SIG-M5 treated with dmso at 0.1 percent for 504 hours (cell line): ENCODE results near the gene SLC66A2.
"Not testable (repeated sequence)": the region's sequence is repeated elsewhere in the genome, so short reads cannot be mapped to it uniquely, and the experiment has no call there.

Experiments used
- DNase-seq: peaks from one replicate; lab custom pipeline; 2025; ENCODE audit not compliant: unreplicated experiment; lab: John Stamatoyannopoulos, UW

The SLC66A2 gene

DNA sequence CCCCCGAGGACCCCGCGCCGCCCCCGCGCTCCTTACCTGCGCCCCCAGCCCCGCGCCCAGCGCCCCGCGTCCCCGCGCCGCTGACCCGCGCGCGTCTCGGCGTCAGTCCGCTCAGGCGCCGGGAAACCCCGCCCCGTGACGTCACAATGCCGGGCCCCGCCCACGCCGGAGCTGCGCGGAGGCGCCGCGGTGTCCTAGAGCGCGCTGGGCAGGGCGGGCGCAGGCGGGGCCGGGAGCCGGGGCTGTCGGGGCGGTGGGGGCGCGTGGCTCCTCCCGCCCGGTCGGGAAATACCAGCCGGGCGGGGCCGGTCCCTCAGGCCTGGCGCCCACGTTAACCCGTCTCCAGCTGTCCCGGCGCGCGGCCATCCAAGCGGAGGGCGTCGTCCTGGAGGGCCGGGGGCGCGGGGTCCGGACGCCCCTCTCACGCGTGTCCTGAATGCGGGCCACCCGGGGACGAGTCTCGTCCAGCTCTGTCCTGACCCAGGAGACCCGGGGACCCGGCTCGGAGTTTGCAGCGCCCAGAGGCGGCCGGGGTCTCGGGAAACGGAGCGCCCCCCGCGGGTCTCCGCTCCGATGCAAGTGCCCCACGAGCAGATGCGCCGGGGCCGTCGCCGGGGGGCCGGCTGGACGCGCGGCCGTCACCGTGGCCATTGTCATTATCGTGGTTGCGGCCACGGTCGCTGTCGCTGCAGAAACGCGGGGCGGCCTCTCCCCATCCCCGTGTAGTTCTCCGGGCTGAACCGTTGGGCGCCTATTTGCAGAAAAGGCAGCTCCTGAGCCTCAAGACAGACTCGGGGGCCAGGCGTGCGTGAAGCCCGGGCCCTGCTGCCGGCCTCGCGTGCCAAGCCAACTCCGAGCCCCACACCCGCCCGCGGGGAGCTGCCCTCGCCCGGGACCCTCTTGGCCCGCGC, at the start of gene SLC66A2:
Gene SLC66A2 (minus strand): TSS at position 109 of the 911 bp plus-strand sequence. CDS start 727 bp downstream, outside the sequence.
- peak; percentile 66 for DNase-seq

DNA sequence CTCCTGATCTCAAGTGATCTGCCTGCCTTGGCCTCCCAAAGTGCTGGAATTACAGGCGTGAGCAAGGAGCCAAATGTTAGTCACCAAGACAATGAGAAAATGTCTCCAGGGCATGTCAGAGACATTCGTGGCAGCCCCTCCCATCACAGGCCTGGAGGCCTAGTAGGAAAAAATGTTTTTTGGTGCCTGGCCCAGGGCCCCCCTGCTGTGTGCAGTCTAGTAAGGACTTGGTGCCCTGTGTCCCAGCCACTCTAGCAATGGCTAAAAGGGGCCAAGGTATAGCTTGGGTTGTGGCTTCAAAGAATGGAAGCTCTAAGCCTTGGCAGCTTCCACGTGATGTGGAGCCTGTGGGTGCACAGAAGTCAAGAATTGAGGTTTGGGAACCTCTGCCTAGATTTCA, 49.4 kb upstream of the SLC66A2 start:
- no peak for DNase-seq

DNA sequence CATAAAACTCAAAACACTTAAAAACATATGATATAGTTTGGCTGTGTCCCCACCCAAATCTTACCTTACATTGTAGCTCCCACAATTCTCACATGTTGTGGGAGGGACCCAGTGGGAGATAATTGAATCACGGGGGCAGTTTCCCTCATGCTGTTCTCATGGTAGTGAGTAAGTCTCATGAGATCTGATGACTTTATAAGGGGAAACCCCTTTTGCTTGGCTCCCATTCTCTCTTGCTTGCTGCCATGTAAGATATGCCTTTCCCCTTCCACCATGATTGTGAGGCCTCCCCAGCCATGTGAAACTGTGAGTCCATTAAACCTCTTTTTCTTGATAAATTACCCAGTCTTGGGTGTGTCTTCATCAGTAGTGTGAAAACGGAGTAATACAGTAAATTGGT, 48.2 kb upstream of the SLC66A2 start:
- DNase-seq = not testable (repeated sequence)

DNA sequence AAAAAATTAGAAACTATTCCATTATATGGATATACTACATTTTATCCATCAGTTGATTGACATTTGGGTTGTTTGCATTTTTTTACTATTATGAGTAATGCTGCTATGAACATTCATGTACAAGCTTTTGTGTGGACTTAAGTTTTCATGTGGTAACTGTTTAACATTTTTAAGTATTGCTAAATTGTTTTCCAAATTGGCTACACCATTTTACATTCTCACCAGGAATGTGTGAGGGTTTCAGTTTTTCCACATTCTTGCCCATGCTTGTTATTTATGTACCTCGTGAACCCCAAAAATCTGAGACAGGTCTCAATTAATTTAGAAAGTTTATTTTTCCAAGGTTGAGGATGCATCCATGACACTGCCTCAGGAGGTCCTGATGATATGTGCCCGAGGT, 40.0 kb upstream of the SLC66A2 start:
- DNase-seq = no peak

DNA sequence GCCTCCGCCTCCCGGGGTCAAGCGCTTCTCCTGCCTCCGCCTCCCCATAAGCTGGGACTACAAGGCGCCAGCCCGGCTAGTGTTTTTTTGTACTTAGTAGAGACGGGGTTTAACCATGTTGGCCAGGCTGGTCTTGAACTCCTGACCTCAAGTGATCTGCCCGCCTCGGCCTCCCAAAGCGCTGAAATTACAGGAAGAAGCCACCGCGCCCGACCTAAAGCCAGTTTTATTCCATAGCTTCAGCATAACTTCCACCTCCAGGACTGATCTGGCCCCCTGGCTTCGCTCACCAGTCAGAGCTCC, 37.7 kb upstream of the SLC66A2 start:
- no peak for DNase-seq

DNA sequence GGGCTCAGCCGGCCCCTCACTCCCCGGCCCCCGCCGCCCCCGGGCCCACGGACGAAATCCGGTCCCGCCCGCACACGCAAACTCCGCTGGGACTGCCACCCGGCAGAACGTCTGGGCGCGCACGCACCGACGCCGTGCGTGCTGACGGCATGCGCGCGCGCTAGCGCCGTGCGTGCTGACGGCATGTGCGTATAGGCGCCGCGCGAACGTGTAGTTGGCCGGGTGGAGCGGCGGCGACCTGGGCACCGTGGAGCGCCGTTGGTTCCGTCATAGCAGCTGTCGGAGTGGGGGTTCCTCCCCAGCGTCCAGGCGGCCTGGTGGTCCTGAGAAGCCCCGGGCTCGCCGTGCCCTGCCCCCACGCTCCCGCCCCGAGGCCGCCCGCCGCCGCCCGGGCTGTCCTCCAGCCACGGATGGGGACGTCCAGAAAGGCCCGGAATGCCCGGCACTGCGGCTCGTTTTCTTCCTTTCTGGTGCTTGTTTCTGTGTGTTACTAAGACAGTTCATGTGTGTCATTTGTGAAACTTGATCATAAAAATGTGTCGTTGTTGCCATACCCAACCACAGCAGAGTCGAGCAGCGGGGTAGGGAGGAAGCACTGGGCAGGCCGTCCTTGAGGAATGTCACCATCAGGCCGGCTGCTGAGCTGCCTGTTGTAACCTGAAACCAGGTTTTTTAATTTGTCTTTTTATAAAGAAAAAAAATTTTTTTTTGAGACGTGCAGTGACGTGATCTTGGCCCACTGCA, 37.2 kb upstream of the SLC66A2 start, which contains the start of gene TXNL4A:
Gene TXNL4A (minus strand): TSS at position 113 of the 744 bp plus-strand sequence. CDS start 171 bp downstream, outside the sequence.
- DNase-seq = peak; percentile 72

DNA sequence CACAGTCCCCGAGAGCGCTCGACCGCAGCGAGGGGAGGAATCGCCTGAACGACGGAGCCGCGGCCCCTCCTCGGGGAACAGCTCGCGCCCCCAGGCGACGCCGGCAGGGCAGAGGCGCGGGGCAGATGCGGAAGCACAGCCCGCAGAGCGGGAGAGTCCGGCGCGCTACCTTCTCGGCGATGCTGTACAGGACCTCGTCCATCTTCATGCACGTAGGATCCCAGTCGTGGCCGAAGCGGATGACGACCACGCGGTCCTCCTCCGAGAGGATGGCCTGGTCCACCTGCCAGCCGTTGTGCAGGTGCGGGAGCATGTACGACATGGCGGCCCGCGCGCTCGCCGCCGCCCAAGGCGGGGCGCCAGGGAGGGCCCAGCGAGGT, 36.6 kb upstream of the SLC66A2 start:
- peak; percentile 51 for DNase-seq

DNA sequence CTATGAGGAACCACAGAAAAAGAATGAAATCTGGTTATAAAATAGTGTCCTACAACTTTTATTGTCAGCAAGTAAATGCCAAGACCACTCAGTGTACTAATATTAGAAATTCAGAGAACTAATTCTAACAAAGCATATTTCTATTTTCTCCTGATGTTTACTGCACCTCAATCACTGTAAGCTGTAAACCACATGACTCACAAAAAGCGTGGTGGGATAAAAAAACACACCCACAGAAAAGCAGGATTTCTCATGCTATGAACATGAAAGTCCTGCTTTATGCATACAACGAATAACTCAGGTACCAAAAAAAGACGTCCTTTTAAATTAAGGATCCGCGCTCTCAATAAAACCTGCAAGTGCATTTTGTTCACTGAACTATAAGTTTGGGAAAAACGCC, 36.1 kb upstream of the SLC66A2 start:
- DNase-seq = no peak

DNA sequence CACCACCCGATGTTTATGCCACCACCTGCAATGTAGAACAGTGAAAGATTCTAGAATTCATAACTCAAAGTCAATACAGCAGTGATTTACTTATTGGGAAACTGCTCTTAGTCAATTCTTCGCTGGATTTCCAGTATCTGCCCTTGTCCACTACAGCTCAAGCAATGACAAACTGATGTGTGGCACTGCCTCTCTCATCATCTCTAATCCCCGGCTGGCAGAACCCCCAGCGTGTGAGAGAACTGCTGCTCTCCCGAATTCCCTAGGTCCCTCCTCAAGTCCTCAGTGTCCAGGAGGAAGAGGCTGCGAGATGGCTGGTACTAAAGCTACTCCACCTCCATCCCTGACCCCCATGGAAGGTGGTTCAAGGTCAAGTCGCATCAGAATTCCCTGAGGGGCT, 35.3 kb upstream of the SLC66A2 start:
- DNase-seq = no peak

DNA sequence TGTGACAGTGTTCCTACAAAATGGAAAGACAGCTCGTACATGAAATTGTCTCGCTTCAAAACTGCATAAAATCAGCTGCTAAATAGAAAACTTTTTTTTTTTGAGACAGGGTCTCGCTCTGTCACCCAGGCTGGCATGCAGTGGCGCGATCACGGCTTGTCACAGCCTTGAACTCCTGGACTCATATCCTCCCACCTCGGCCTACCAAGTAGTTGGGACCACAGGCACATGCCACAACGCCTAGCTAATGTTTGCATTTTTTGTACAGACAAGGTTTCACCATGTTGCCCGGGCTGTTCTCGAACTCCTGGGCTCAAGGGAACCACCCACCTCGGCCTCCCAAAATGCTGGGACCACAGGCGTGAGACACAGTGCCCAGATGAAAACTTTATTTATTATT, 33.7 kb upstream of the SLC66A2 start:
- DNase-seq = no peak

DNA sequence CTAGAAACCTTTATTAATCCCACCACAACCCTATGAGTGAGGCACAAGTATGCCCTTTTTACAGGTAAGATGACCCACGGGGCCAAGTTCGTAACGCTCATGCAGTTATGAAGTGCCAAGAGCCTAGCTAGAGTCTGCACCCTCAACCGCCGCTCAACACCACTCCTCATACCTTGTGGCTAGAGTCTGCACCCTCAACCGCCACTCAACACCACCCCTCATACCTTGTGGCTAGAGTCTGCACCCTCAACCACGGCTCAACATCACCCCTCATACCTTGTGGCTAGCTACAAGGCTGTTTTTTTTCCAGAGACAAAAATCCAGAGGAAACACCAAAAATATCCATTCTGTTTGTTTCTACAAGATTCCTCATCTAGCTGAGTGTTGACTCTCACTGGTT, 32.3 kb upstream of the SLC66A2 start:
- no peak for DNase-seq

DNA sequence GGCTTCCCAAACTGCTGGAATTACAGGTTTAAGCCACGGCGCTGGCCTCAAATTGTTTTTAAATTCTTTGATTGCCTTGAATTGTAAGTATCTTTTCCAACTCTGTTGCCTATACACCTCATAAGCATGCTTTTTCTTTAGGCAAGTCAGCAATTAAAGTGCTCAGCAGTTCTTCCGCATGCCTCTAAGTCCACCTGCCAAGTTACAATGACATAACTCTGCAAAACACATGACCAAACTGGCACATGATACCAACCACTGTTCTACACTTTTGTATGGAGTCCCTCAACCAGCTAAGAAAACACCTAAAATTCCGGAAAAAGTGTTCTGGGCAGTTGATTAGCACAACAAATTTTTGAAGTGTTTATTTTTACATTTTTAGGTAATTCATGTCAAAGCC, 31.8 kb upstream of the SLC66A2 start:
- DNase-seq = no peak

DNA sequence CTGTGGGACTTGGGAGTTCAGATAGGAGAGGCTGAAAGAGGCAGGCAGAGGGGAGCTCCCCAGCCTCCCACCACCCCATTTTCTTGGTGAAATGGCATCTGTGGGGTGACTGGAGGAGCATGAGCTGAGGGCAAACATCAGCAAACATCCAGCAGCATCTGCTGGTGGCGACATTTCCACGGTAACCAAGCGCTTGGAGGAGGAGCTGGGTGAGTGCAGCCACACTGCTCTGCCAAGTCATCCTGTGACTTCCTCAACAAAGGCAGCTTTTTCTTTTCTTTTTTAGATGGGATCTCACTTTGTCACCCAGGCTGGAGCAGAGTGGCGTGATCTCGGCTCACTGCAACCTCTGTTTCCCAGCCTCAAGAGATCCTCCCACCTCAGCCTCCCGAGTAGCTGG, 31.3 kb upstream of the SLC66A2 start:
- peak; percentile 69 for DNase-seq

DNA sequence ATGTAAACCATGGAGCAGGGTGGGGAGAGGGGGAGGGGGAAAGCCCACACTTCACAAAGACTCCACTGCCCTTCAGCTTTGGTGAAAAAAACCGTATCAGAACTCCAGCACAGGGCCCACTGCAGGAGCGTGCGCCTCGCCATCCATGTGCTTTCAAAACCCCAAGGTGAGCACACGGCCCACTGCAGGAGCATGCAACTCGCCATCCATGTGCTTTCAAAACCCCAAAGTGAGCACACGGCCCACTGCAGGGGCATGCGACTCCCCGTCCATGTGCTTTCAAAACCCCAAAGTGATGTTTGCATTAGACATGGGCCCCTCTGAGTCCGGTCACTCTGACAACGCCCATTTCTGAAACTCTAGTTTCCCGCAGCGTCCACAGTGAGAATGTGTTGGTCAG, 29.1 kb upstream of the SLC66A2 start:
- DNase-seq = no peak

DNA sequence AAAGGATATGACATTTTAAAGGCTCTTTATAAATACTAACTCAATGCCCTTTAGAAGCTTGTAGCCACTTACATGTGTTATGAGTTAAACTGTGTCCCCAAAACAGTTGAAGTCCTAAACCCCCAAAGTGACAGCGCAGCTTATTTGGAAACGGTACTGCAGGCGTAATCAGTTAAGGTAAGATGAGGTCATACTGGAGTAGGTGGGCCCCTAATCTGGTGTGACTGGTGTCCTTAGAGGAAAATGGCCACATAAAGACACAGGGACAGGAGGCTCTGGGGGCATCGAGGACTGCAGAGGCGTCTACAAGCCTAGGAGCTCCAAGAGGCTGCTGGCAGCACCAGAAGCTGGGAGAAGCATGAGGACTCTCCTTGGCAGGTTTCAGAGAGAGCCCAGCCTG, 28.4 kb upstream of the SLC66A2 start:
- no peak for DNase-seq

DNA sequence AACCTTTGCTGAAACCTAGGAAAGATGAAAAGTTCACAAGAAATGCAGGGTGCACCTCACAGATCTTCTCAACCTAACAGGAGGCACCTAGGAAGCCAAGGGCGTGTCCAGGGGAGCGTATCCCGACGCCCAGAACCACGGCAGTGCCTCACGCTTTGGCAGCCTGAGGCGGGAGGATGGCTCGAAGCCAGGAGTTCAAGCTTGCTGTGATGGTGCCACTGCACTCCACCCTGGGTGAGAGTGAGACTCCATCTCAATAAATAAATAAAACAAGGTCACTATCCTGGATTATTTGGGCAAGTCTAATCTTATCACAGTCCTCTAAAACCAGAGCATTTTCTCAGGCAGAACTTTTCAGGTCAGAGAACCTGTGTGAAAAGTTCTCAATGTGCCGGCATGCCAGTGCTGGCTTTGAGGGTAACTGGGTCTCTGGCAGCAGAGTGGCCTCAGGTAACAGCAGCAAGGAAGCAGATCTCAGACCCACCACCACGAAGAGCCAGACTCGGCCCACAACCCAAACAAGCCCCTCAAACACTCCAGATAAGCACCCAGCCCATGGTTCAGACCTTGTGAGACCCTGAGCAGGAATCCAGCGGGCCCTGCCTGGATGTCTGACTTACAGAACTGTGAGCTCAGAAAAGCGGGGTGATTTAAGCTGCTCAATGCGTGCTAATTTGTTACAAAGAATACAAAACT, 24.7 kb upstream of the SLC66A2 start:
- DNase-seq = no peak

DNA sequence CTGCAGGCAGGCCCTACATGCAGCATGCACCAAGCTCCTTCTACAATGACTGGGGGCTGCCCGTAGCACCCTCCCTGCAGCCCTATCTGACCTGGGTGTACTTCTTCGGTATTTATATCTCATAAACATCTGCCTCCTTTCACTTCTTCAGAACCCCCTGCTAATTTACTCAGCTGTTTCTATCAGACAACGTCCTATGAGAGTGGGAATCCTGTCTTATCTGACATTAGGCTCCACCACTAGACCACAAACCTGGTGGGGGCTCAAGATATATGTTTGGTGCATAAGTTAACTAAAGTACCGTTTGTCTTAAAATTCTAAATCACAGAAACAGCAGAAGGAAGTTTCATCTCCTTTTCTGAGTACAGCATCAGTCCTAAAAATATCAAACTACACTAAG, 23.6 kb upstream of the SLC66A2 start:
- no peak for DNase-seq

DNA sequence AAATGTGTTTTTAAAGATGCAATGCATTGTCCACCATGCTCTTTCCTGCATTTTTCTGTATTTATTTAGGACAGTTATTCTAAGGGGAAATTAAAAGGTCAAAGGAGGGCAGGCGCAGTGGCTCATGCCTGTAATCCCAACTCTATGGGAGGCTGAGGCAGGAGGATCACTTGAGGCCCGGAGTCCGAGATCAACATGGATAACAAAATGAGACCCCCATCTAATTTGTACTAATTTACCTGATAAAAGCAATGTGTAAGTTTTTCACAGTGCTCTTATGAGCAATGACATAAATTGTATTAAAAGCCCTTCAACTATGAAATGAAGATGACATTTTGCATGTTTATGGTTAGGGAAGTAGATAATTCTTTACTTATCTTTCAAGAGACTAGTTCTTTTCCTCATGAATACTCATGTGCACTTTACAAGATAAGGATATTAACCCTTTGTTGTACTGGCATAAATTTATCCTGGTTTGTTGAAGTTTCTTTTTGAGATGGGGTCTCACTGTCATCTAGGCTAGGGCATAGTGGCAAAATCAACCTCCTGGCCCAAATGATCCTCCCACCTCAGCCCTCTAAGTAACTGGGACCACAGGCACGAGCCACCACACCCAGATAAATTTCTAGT, 22.7 kb upstream of the SLC66A2 start:
- DNase-seq = no peak

DNA sequence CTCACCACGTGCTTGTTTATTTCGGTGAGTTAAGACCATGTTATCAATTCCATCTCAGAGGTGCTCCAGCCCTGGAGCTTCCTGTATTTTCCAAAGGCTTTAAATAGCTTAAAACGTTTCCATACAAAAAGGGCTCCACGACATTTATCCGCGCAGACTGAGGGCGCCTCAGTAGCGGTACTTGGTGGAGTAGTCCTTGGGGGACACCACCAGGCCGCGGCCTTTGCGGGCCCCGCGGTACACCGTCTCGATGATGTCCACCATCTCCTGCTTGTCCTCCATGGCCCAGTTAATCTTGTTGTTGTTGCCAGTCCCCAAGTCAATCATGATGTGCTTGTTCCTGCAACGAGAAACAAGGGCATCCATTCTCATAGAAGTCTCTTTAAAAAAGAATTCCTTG, 22.1 kb upstream of the SLC66A2 start:
- DNase-seq = no peak

DNA sequence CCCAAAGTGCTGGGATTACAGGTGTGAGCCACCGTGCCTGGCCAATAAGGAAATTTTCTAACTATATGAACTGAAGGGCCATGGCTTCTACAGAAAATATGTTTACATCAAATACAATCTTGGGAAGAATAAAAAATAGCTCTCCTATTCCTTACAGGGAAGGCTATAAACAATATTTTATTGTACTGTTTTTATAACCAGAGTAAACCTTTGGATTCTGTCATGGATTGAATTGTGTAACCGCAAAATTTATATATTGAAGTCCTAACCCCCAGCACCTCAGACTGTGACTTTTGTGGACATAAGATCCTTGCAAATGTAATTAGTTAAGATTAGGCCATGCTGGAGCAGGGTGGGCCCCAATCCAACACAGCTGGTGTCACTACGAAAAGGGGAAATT, 21.3 kb upstream of the SLC66A2 start:
- no peak for DNase-seq

DNA sequence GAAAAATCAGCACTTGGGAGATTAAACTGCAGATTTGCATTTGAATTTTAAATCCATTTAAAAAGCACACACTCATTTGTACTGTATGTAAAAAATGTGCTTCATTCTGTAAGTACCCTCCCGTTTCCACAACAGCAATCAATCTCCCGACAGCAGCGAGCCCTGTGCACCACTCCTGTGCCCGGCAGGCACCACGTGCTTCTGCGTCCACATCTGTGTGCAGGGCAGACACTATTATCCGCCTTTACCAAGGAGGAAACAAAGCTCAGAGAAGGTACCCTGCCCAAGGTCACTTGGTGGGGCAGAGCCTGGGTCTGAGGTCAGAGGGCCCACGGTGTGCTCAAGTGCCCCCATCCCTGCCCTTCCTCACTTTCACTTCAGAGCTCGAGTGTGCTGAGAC, 20.5 kb upstream of the SLC66A2 start:
- no peak for DNase-seq
